ENCODE results near the gene RNF208.

The RNF208 gene

DNA sequence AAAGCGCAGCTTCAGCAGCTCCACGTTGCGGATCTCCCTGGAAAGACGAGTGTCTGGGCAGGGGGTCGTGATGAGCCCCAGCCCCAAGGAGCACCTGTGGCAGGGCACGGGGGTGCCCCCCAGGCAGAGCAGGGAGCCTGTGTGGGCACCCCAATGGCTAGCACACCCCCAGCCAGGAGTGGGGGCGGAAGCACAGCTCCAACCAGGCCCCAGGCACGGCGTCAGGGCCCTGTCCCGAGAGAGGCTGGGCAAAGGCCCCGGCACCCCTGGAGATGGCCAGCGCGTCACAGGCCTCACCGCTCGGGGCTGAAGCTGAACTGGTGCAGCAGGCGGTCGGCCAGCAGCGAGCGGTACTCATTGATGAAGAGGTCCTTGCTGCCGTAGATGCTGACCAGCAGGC is 41.5 kb downstream of the RNF208 start:
- peaks cover 68% of the 10 kb centered on the region for H3K36me3 ChIP-seq (ENCODE audit: control insufficient read depth, insufficient read depth, low read length, severe bottlenecking)
- H3K9ac ChIP-seq (ENCODE audit: low read length), result no peak overlapping the region
- no peaks in the 10 kb centered on the region for H3K27me3 ChIP-seq (replicated peaks; ENCODE audit: control insufficient read depth, insufficient read depth, low read length)
- H3K4me3 ChIP-seq (ENCODE audit: low read length), result no peak overlapping the region
- no peak for DNase-seq (ENCODE audit: low read depth)
- H3K4me1 ChIP-seq (ENCODE audit: control insufficient read depth, insufficient read depth, low read length), result peaks cover 6% of the 10 kb centered on the region
- H3K9me3 ChIP-seq (ENCODE audit: control insufficient read depth, low read length), result no peaks in the 10 kb centered on the region

- Histone ChIP-seq H3K9me3 (ENCODE audit: control insufficient read depth, low read length) (no peaks in the 10 kb centered on the region), H3K36me3 (ENCODE audit: control insufficient read depth, insufficient read depth, low read length, severe bottlenecking) (peaks cover 62% of the 10 kb centered on the region), H3K4me3 (ENCODE audit: low read length) (no peak overlapping the region), H3K27me3 (replicated peaks; ENCODE audit: control insufficient read depth, insufficient read depth, low read length) (no peaks in the 10 kb centered on the region), H3K9ac (ENCODE audit: low read length) (no peak overlapping the region), H3K4me1 (ENCODE audit: control insufficient read depth, insufficient read depth, low read length) (peaks cover 6% of the 10 kb centered on the region)
- no peak for DNase-seq (ENCODE audit: low read depth)
Measured at GRCh38 chr9:137179761-137180160, 42.3 kb downstream of the RNF208 start.

DNA sequence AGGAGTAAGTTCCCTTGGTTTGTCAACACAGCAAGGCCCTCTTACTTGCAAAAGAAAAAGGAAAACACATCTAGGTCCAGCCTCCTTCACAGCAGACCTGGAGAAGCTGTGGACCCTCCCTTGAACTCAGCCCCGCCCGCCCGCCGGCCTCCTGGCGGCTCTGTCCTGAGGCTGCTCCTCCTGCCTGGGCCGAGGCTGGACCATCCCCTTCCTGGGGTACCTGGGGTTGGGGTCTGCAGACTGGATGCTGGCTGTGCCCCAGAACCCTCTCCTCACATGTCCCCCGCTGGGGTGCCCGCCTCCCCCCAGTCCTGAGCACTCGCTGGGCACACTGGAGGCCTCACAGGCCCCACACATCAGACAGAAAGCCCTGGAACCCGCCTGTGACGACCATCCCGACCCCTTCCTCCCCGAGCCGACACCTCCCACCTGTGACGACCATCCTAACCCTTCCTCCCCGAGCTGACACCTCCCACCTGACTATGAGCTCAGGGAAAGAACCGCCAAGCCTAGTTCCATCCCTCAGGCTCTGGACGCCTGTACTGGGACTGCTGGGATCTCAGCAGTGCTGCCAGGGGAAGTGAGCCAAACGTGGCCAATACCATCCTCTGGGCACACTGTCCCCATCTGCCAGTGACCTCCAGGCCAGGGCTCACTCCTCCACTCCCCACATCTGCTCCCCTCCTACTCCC is 43.0 kb downstream of the RNF208 start:
- H3K27me3 ChIP-seq (replicated peaks; ENCODE audit: control insufficient read depth, insufficient read depth, low read length), result no peaks in the 10 kb centered on the region
- H3K36me3 ChIP-seq (ENCODE audit: control insufficient read depth, insufficient read depth, low read length, severe bottlenecking), result peaks cover 55% of the 10 kb centered on the region
- H3K4me1 ChIP-seq (ENCODE audit: control insufficient read depth, insufficient read depth, low read length), result peaks cover 6% of the 10 kb centered on the region
- no peak overlapping the region for H3K4me3 ChIP-seq (ENCODE audit: low read length)
- no peak overlapping the region for H3K9ac ChIP-seq (ENCODE audit: low read length)
- no peak for DNase-seq (ENCODE audit: low read depth)
- no peaks in the 10 kb centered on the region for H3K9me3 ChIP-seq (ENCODE audit: control insufficient read depth, low read length)

GRCh38 chr9:137178201-137178938 is 43.7 kb downstream of the RNF208 start:
- no peaks in the 10 kb centered on the region for H3K9me3 ChIP-seq (ENCODE audit: control insufficient read depth, low read length)
- no peak for DNase-seq (ENCODE audit: low read depth)
- peaks cover 6% of the 10 kb centered on the region for H3K4me1 ChIP-seq (ENCODE audit: control insufficient read depth, insufficient read depth, low read length)
- H3K4me3 ChIP-seq (ENCODE audit: low read length), result no peak overlapping the region
- no peak overlapping the region for H3K9ac ChIP-seq (ENCODE audit: low read length)
- H3K27me3 ChIP-seq (replicated peaks; ENCODE audit: control insufficient read depth, insufficient read depth, low read length), result peaks cover 5% of the 10 kb centered on the region
- peaks cover 48% of the 10 kb centered on the region for H3K36me3 ChIP-seq (ENCODE audit: control insufficient read depth, insufficient read depth, low read length, severe bottlenecking)

- H3K4me3 ChIP-seq (ENCODE audit: low read length), result no peak overlapping the region
- DNase-seq (ENCODE audit: low read depth), result peak; percentile 21
- peaks cover 6% of the 10 kb centered on the region for H3K4me1 ChIP-seq (ENCODE audit: control insufficient read depth, insufficient read depth, low read length)
- no peak overlapping the region for H3K9ac ChIP-seq (ENCODE audit: low read length)
- H3K27me3 ChIP-seq (replicated peaks; ENCODE audit: control insufficient read depth, insufficient read depth, low read length), result peaks cover 18% of the 10 kb centered on the region
- no peaks in the 10 kb centered on the region for H3K9me3 ChIP-seq (ENCODE audit: control insufficient read depth, low read length)
- H3K36me3 ChIP-seq (ENCODE audit: control insufficient read depth, insufficient read depth, low read length, severe bottlenecking), result peaks cover 33% of the 10 kb centered on the region
Measured at GRCh38 chr9:137176302-137177182, 45.5 kb downstream of the RNF208 start.

GRCh38 chr9:137175345-137175961 is 46.6 kb downstream of the RNF208 start:
- H3K9ac ChIP-seq (ENCODE audit: low read length), result no peak overlapping the region
- DNase-seq (ENCODE audit: low read depth), result no peak
- no peaks in the 10 kb centered on the region for H3K9me3 ChIP-seq (ENCODE audit: control insufficient read depth, low read length)
- no peak overlapping the region for H3K4me3 ChIP-seq (ENCODE audit: low read length)
- H3K4me1 ChIP-seq (ENCODE audit: control insufficient read depth, insufficient read depth, low read length), result peaks cover 6% of the 10 kb centered on the region
- H3K27me3 ChIP-seq (replicated peaks; ENCODE audit: control insufficient read depth, insufficient read depth, low read length), result peaks cover 26% of the 10 kb centered on the region
- H3K36me3 ChIP-seq (ENCODE audit: control insufficient read depth, insufficient read depth, low read length, severe bottlenecking), result peaks cover 22% of the 10 kb centered on the region

DNA sequence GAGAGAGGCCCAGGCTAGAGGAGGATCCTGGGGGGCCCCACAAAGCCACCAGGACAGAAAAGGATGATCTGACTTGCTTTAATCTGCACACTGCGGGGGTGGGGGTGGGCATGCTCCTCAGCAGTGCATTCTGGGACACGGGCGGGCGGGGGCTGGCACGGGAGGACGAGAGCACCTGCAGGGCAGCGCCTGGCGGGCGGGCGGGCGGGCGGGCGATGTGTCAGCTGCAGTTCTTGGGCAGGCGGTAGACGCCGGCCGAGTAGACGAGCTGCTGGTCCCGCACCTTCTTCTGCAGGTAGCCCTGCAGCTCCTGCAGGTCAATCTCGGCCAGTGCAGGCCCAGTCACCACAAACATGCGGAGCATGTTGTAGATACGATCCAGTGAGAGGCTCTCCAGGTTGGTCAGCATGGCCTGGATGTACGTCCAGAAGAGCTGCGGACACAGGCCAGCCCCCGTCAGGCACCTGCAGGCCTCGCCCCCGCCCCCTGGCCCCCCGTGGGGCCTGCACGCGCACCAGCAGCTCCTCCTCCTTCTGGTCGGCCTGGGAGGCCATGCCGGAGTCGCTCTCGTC is 47.2 kb downstream of the RNF208 start:
- Histone ChIP-seq H3K36me3 (ENCODE audit: control insufficient read depth, insufficient read depth, low read length, severe bottlenecking) (peaks cover 16% of the 10 kb centered on the region), H3K27me3 (replicated peaks; ENCODE audit: control insufficient read depth, insufficient read depth, low read length) (peaks cover 29% of the 10 kb centered on the region), H3K4me1 (ENCODE audit: control insufficient read depth, insufficient read depth, low read length) (peaks cover 6% of the 10 kb centered on the region), H3K9me3 (ENCODE audit: control insufficient read depth, low read length) (no peaks in the 10 kb centered on the region), H3K9ac (ENCODE audit: low read length) (no peak overlapping the region), H3K4me3 (ENCODE audit: low read length) (no peak overlapping the region)
- DNase-seq (ENCODE audit: low read depth), result no peak

- peaks cover 8% of the 10 kb centered on the region for H3K4me1 ChIP-seq (ENCODE audit: control insufficient read depth, insufficient read depth, low read length)
- H3K9ac ChIP-seq (ENCODE audit: low read length), result no peak overlapping the region
- H3K4me3 ChIP-seq (ENCODE audit: low read length), result no peak overlapping the region
- H3K27me3 ChIP-seq (replicated peaks; ENCODE audit: control insufficient read depth, insufficient read depth, low read length), result peaks cover 29% of the 10 kb centered on the region
- H3K36me3 ChIP-seq (ENCODE audit: control insufficient read depth, insufficient read depth, low read length, severe bottlenecking), result peaks cover 9% of the 10 kb centered on the region
- no peaks in the 10 kb centered on the region for H3K9me3 ChIP-seq (ENCODE audit: control insufficient read depth, low read length)
- no peak for DNase-seq (ENCODE audit: low read depth)
Measured at GRCh38 chr9:137173796-137174664, 48.0 kb downstream of the RNF208 start.

DNA sequence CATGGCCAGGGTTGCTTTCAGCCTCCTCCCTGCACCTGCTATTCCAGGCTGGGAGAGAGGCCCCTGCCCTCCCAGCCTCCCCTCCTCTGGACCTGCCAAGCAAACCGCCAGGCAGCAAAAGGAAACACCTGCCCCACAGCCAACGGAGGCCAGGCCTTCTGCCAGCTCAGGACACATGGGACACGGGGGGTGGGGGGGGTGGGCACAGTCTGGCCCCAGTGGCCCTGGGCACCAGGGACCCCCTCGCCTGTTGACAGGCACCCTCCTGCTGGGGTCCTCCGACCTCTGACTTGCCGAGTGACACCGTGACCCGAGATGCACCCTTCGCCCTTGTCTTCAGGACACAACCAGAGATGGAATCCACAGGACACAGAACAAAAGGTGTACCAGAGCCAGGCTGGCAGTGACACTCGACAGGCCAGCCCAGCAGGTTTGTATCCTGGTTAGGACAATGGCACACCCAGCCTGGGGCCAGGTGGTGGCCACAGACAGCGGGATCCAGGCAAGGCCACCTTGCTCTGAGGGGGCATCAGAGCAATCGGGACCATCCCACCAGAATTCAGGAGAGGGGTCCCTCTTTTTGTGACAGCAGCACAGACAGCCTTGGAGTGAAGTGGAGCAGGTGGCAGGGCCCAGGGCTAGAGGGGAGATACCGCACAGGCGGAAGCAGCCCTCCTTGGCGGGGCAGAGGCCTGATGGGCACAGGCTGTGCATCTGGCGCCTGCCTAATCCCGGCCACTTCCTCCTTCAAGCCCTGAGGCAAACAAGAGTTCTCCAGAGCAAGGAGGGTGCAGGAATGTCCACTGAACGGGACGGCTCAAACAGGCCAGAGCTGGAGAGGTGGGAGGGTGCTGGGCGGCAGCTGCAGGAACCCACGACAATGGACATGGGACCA is 48.9 kb downstream of the RNF208 start:
- Histone ChIP-seq H3K9me3 (ENCODE audit: control insufficient read depth, low read length) (no peaks in the 10 kb centered on the region), H3K27me3 (replicated peaks; ENCODE audit: control insufficient read depth, insufficient read depth, low read length) (peaks cover 29% of the 10 kb centered on the region), H3K36me3 (ENCODE audit: control insufficient read depth, insufficient read depth, low read length, severe bottlenecking) (peaks cover 9% of the 10 kb centered on the region), H3K9ac (ENCODE audit: low read length) (no peak overlapping the region), H3K4me1 (ENCODE audit: control insufficient read depth, insufficient read depth, low read length) (peaks cover 4% of the 10 kb centered on the region), H3K4me3 (ENCODE audit: low read length) (no peak overlapping the region)
- no peak for DNase-seq (ENCODE audit: low read depth)
